Measurements from ENCODE around the gene VPS26C. TPM values are rescaled to one million over a fixed set of nuclear protein-coding genes. Genes with fewer than 3 reads are reported as not detected.

The VPS26C gene
- polyA plus RNA-seq, 2 of the 4 experiments (the other 2 are of a cell fraction), result 24.2 to 29.5 TPM

DNA sequence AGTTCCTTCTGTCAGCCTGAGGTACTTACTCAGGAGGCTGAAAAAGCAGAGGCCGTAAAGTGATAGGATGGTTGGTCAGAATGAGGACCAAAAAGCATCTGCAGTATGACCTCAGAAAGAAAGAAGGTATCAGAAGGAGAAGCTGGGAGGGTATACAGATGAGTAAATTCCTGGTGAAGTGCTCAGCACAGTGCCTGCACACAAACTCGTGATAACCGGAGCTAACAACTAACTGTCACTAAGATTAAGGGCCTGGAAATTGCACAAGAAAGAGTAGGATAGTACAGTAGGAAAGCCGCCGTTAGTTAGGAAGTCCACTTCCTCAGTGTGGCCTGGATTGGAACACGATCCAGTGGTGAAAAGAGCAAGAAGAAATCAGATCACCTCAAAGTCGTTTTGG lies 62.6 kb downstream of the VPS26C start:
- FAIRE-seq, result no peak
- no peak for TF ChIP-seq CHD2 (IDR thresholded peaks at IDR 0.05; ENCODE audit: low read length, partially characterized antibody)
- no peak for TF ChIP-seq NPAS2 (CRISPR knock-in tag; IDR thresholded peaks at IDR 0.05; ENCODE audit: borderline replicate concordance)
- no peak for TF ChIP-seq E2F6 (IDR thresholded peaks at IDR 0.05; ENCODE audit: borderline replicate concordance, low read depth)
- no peak for TF ChIP-seq ZNF302 (CRISPR knock-in tag; IDR thresholded peaks at IDR 0.05)
- TF ChIP-seq HOXB5 (CRISPR knock-in tag; IDR thresholded peaks at IDR 0.05), result no peak
- no peak for TF ChIP-seq CBX2 (IDR thresholded peaks at IDR 0.05; ENCODE audit: borderline replicate concordance, low read depth)
- no peak for TF ChIP-seq HOXB13 (CRISPR knock-in tag; IDR thresholded peaks at IDR 0.05; ENCODE audit: low read depth)
- TF ChIP-seq KDM1A (IDR thresholded peaks at IDR 0.05; ENCODE audit: low read depth), result no peak
- TF ChIP-seq POLR2A (IDR thresholded peaks at IDR 0.05; ENCODE audit: low read length), result no peak
- TF ChIP-seq NFE2L2 (conservative IDR thresholded peaks at IDR 0.05; ENCODE audit: low read length), result no peak
- no peak for TF ChIP-seq RCOR1 (IDR thresholded peaks at IDR 0.05; ENCODE audit: low read depth, low read length)
- no peak for TF ChIP-seq HES2 (IDR thresholded peaks at IDR 0.05)
- TF ChIP-seq GATA3 (IDR thresholded peaks at IDR 0.05; ENCODE audit: borderline replicate concordance), result no peak
- no peaks in the 10 kb centered on the region for H3K9me3 ChIP-seq
- no peaks in the 10 kb centered on the region for H3K4me1 ChIP-seq
- CTCF ChIA-PET, result no interaction called here
- H3K4me2 ChIP-seq, result no peak overlapping the region
- WGBS (ENCODE audit: missing lambda C conversion rate), result 91% methylated on average over 7 of the region's 7 CpGs
- H3K27ac ChIP-seq, result no peak overlapping the region
- POLR2A ChIA-PET, result no interaction called here
- H3K4me3 ChIP-seq, result no peak overlapping the region
- no peak for DNase-seq (ENCODE audit: low read depth in 1 of 2, low spot score in 1 of 2)
- no peak for ATAC-seq

DNA sequence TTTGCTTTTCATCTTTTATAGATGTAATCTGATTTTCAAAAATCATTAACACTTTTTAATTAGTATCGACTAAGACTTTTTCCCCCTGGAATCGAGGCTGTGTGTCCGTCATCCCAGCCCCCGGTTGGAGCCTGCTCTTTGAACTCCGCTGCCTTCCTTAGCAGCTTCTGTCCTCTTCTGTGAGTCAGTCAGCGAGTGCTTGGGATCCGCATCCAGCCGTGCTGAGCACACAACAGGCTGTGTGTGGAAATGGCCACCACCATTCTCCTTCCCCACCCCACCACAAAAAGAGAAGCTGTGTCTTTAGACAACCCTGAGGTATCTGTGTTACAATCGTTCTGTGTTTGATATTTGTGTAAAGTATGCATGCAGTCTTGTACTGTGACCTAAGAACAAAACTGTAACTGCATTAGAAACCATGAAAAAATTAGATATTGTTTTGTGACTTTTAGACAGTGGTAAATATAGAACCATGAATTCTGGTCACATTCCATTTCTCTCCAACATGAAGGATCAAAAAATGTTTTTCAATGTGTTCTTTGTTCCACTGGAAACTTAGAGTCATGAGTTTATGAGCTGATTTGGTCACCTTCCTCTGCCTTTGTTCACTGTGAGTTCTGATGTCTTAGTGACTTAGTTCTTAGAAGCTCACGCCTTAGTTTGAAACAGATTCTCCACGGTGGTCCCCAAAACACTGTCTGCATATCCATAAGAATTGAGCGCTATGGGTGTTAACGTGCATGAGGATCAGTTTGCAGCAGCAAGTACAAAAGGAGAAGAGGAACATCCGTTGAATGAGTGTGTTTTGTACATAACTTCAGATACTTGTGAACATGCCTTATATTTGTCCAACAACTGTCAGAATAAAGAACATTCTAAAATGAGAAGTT lies 64.7 kb downstream of the VPS26C start:
- no peak for ATAC-seq
- no peak for DNase-seq (ENCODE audit: low read depth in 1 of 2, low spot score in 1 of 2)
- POLR2A ChIA-PET, result interaction anchor here (1.1 kb wide), 1 partner anchor 65 kb away, joined by 3 read pairs; the partner anchor contains the start of gene VPS26C

DNA sequence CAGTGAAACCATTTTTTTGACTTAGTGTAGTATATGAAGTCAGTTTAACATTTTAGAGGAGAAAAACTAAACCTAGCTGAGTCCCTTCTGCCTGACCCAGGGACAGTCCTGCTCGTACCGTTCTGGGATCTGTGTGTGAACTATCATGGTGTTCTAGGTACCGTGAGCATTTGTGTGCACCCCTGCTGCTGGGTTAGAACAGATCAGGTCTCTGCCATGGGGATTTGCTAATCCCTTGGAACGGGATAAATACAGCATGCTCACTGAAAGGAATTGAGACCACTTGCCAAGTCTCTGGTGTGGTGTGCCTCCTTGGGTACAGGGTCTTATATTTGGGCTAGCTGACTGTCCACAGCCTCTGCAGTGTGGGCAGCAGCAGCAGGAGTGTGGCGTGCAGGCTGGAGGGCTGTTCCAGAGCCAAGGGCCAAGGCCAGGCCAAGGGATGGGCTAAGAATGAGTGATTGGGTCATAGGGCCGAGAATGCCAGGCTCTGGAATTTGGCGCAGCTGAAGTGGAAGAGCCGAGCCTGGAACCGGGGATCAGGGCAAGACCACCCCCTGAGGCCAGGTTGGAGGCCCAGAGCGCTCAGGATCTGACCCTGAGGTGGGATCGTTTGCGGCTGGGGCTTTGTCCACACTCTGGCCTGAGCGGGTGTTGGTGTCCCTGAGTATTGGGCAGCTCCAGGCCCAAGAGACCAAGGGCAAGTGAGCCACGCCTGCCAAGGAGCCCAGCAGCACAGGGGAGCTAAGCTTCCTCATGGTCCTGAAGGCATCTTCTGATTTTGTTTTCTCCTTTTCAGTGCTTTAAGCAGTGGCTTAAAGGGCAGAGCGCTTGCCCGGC lies 66.3 kb downstream of the VPS26C start:
- Histone ChIP-seq H3K4me3 (no peak overlapping the region), H3K27ac (no peak overlapping the region), H3K9me3 (no peaks in the 10 kb centered on the region), H3K4me2 (no peak overlapping the region), H3K4me1 (no peaks in the 10 kb centered on the region)
- DNase-seq (ENCODE audit: low read depth in 1 of 2, low spot score in 1 of 2), result no peak
- CTCF ChIA-PET, result no interaction called here
- POLR2A ChIA-PET, result interaction anchor here (1.1 kb wide), 1 partner anchor 67 kb away, joined by 3 read pairs; the partner anchor contains the start of gene VPS26C
- 96% methylated on average over 11 of the region's 16 CpGs for WGBS (ENCODE audit: missing lambda C conversion rate)
- FAIRE-seq, result no peak
- no peak for ATAC-seq
- TF ChIP-seq TFCP2L1 (CRISPR knock-in tag; IDR thresholded peaks at IDR 0.05) (no peak), RARB (CRISPR knock-in tag; IDR thresholded peaks at IDR 0.05) (no peak), KDM1A (IDR thresholded peaks at IDR 0.05; ENCODE audit: low read depth) (no peak), NPAS2 (CRISPR knock-in tag; IDR thresholded peaks at IDR 0.05; ENCODE audit: borderline replicate concordance) (no peak), REST (IDR thresholded peaks at IDR 0.05) (no peak), KDM5A (IDR thresholded peaks at IDR 0.05) (no peak), MAFK (IDR thresholded peaks at IDR 0.05; ENCODE audit: partially characterized antibody) (no peak), PHF8 (IDR thresholded peaks at IDR 0.05; ENCODE audit: borderline replicate concordance, low read depth) (no peak), NR3C1 (IDR thresholded peaks at IDR 0.05) (no peak), BHLHE40 (IDR thresholded peaks at IDR 0.05; ENCODE audit: low read depth, low read length) (no peak), HOXA7 (CRISPR knock-in tag; IDR thresholded peaks at IDR 0.05) (no peak), MAZ (IDR thresholded peaks at IDR 0.05; ENCODE audit: borderline replicate concordance, low read depth, low read length) (no peak), FOXS1 (CRISPR knock-in tag; IDR thresholded peaks at IDR 0.05) (no peak), ZSCAN20 (CRISPR knock-in tag; IDR thresholded peaks at IDR 0.05) (no peak), FOSB (CRISPR knock-in tag; IDR thresholded peaks at IDR 0.05) (no peak), ZC3H11A (IDR thresholded peaks at IDR 0.05) (no peak), CBX8 (IDR thresholded peaks at IDR 0.05) (no peak), CHD4 (IDR thresholded peaks at IDR 0.05; ENCODE audit: borderline replicate concordance) (no peak)

More for the DNA sequence above, 64.7 kb downstream of the VPS26C start:
- Histone ChIP-seq H3K27ac (no peak overlapping the region), H3K4me3 (no peak overlapping the region), H3K4me2 (no peak overlapping the region), H3K9me3 (no peaks in the 10 kb centered on the region), H3K4me1 (no peaks in the 10 kb centered on the region)
- no peak for TF ChIP-seq ZNF302 (CRISPR knock-in tag; IDR thresholded peaks at IDR 0.05)
- FAIRE-seq, result no peak
- CTCF ChIA-PET, result interaction anchor here (1.7 kb wide), 1 partner anchor 18 kb away, joined by 5 read pairs; no protein-coding TSS in a partner anchor
- 86% methylated on average over 14 of the region's 14 CpGs for WGBS (ENCODE audit: missing lambda C conversion rate)
